Stimulated activated CD8-positive, alpha-beta memory T cell treated with anti-CD3 and anti-CD28 coated beads, Interleukin-12 subunit alpha, Interleukin-12 subunit beta, amount 100 ng/mL, for 4 hours (primary cell): ENCODE measurements around the gene QSER1.
"Not testable (repeated sequence)": the region's sequence is repeated elsewhere in the genome, so short reads cannot be mapped to it uniquely, and the experiment has no call there.

ENCODE experiments used
- DNase-seq: peaks from one replicate; pipeline ENCODE4 v3.0.0-alpha.2; 2020; ENCODE audit warnings: low read depth

The QSER1 gene

GRCh38 chr11:33001751-33002542 is 109.3 kb downstream of the QSER1 start:
- no peak for DNase-seq

GRCh38 chr11:33005175-33005574 is 112.6 kb downstream of the QSER1 start:
- DNase-seq: no peak

GRCh38 chr11:33006010-33006409 is 113.4 kb downstream of the QSER1 start:
- no peak for DNase-seq

- DNase-seq: no peak
Measured at GRCh38 chr11:33013755-33014154, 121.1 kb downstream of the QSER1 start.

GRCh38 chr11:33015621-33016551 is 123.3 kb downstream of the QSER1 start, which contains the start of gene DEPDC7:
TSS of gene DEPDC7 (plus strand) at chr11:33015878. CDS start at chr11:33015956, 78 bp downstream.
- peak; percentile 65 for DNase-seq

GRCh38 chr11:33016654-33017053 is 124.0 kb downstream of the QSER1 start:
- no peak for DNase-seq

GRCh38 chr11:33017478-33017877 is 124.9 kb downstream of the QSER1 start:
- DNase-seq: no peak

GRCh38 chr11:33017965-33018364 is 125.4 kb downstream of the QSER1 start:
- no peak for DNase-seq

- no peak for DNase-seq
Measured at GRCh38 chr11:33018840-33019239, 126.2 kb downstream of the QSER1 start.

- no peak for DNase-seq
Measured at GRCh38 chr11:33021501-33021900, 128.9 kb downstream of the QSER1 start.

GRCh38 chr11:33021937-33022336 is 129.3 kb downstream of the QSER1 start:
- DNase-seq: no peak

GRCh38 chr11:33025339-33025722 is 132.7 kb downstream of the QSER1 start:
- no peak for DNase-seq

- no peak for DNase-seq
Measured at GRCh38 chr11:33027233-33027632, 134.6 kb downstream of the QSER1 start.

GRCh38 chr11:33027846-33028536 is 135.4 kb downstream of the QSER1 start:
- DNase-seq: no peak

GRCh38 chr11:33028537-33028914 is 135.9 kb downstream of the QSER1 start:
- DNase-seq: no peak

- DNase-seq: not testable (repeated sequence)
Measured at GRCh38 chr11:33029218-33029617, 136.6 kb downstream of the QSER1 start.
